Fibroblast of lung (primary cell): ENCODE measurements around the gene PMP22.

Experiments
- CTCF ChIP-seq, 2 donors: IDR thresholded peaks in 1 of 2; conservative IDR thresholded peaks in 1 of 2; 1 replicate in 1 of 2; 2 replicates in 1 of 2; pipeline ENCODE4 v1.5.1; 2011 to 2012; ENCODE audit warnings: low read length in 2 of 2, control low read depth in 1 of 2, inconsistent platforms in 1 of 2, low read depth in 1 of 2, mild to moderate bottlenecking in 1 of 2
- EZH2 ChIP-seq: IDR thresholded peaks from 2 replicates; pipeline ENCODE4 v1.5.1; 2012; ENCODE audit warnings: low read length, control low read depth, mild to moderate bottlenecking; ENCODE audit errors: missing control alignments

- TF ChIP-seq CTCF (conservative IDR thresholded peaks at IDR 0.05 in 1 of 2, IDR thresholded peaks at IDR 0.05 in 1 of 2; ENCODE audit: low read depth in 1 of 2, low read length in 2 of 2), result peak; percentile 28 to 35
- TF ChIP-seq EZH2, result no peak
These were observed 17.1 kb downstream of the PMP22 start for GRCh38 chr17:15247891-15248529.
